LNCAP (cell line): Measurements from ENCODE around the gene ABCB6.

Source experiments
- CTCF ChIP-seq: fragments of 450-650 bp; IDR thresholded peaks from 2 replicates; pipeline ENCODE4 v1.5.1; 2017; ENCODE audit warnings: mild to moderate bottlenecking

Gene ABCB6

GRCh38 chr2:219169930-219170654, 48.7 kb downstream of the ABCB6 start, which contains the start of gene SLC23A3:
SLC23A3 (minus strand) TSS chr2:219170029; CDS start chr2:219169984, 45 bp downstream.
- TF ChIP-seq CTCF = no peak

GRCh38 chr2:219168932-219169331, 49.8 kb downstream of the ABCB6 start:
- TF ChIP-seq CTCF = no peak

- TF ChIP-seq CTCF = no peak
Measured at GRCh38 chr2:219168526-219168925, 50.2 kb downstream of the ABCB6 start.

- no peak for TF ChIP-seq CTCF
Measured at GRCh38 chr2:219167997-219168396, 50.8 kb downstream of the ABCB6 start.

- TF ChIP-seq CTCF = no peak
Measured at GRCh38 chr2:219165058-219165911, 53.5 kb downstream of the ABCB6 start.

- no peak for TF ChIP-seq CTCF
Measured at GRCh38 chr2:219163156-219163555, 55.6 kb downstream of the ABCB6 start.

GRCh38 chr2:219161097-219161496, 57.7 kb downstream of the ABCB6 start:
- TF ChIP-seq CTCF = no peak
